GM12865 (cell line): ENCODE results near the gene JKAMP.

ENCODE experiments used
- DNase-seq: peaks from one replicate; pipeline ENCODE4 v3.0.0; 2010; ENCODE audit warnings: low read depth
- H3K4me3 ChIP-seq: 2 replicates; pipeline ENCODE4 v1.5.1; 2011; ENCODE audit warnings: mild to moderate bottlenecking, low read depth, low read length, control low read depth
- TF ChIP-seq, protein P1 (sequence below): IDR thresholded peaks from 2 replicates; pipeline ENCODE4 v1.5.1; 2011; ENCODE audit warnings: low read length, control low read depth, low read depth, inconsistent platforms; ENCODE audit not compliant: insufficient read depth; ENCODE audit errors: missing control alignments

Gene JKAMP

DNA sequence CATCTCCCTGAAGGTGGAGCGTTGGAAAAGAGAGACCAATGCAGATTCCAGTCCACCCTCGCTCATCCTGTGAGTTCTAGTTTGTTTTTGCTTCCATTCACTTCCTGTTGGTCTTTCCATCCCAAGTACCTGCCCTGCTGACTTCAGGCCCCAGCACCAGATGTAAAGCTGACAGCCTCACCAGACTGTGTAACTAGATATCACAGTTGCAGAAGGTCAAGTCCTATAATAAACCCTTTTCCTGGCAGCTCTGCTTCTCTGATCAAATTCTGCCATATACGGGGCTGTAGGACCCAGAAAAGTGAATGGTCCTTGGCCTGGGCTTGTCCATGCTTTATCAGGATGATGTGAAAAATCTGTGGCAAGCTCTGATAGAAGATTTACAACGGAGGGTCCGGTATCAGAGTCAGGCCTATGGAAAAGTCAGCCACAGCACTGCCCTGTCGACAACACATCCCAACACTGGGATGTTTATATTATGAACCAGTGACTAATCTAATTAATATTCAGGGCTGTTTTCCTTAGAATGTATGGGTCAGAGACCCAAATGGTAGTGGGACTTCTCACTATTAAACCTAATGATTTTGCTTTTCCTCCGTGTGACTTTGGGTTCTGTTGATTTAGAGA, 50.2 kb downstream of the JKAMP start:
- no peak for DNase-seq
- TF ChIP-seq, protein P1, sequence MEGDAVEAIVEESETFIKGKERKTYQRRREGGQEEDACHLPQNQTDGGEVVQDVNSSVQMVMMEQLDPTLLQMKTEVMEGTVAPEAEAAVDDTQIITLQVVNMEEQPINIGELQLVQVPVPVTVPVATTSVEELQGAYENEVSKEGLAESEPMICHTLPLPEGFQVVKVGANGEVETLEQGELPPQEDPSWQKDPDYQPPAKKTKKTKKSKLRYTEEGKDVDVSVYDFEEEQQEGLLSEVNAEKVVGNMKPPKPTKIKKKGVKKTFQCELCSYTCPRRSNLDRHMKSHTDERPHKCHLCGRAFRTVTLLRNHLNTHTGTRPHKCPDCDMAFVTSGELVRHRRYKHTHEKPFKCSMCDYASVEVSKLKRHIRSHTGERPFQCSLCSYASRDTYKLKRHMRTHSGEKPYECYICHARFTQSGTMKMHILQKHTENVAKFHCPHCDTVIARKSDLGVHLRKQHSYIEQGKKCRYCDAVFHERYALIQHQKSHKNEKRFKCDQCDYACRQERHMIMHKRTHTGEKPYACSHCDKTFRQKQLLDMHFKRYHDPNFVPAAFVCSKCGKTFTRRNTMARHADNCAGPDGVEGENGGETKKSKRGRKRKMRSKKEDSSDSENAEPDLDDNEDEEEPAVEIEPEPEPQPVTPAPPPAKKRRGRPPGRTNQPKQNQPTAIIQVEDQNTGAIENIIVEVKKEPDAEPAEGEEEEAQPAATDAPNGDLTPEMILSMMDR: no peak
- no peak overlapping the region for H3K4me3 ChIP-seq

DNA sequence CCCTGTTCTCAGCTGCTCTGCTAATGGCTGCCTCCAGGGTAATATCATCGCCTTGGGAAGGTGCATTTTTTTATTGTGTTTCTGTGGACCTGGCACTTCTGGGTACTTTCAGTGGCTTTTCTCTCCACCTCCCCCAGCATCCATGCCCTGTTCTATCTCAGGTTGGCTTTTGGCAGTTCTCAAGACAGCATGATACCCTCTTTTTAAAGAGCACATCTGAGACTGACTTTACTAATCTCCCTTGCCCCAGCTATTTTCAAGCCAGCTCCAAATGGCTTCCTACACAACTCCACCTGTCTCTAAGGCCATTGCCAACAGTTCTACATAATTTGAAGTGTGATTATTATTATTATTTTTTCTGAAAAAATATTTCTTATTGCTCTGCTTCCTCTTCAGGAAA, 53.2 kb downstream of the JKAMP start:
- DNase-seq: no peak
- no peak overlapping the region for H3K4me3 ChIP-seq
- TF ChIP-seq, protein P1: no peak

DNA sequence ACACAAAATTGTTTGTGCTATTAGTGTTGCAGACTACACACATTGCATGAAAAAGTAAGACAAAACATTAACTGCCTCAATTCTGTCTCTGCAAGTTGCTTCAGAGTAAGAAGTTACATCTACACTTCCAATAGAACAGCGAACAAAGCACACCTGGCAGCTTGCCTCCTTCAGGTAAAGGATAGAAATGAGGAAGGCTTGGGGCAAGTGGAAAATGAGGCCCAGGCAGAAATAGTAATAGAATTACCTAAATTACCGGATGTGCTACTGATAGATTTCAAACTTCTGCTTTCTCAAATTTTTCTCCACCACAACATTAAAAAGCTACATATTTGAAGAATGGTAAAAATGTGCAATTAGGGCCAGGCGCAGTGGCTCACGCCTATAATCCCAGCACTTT, 54.6 kb downstream of the JKAMP start:
- no peak for DNase-seq
- H3K4me3 ChIP-seq: no peak overlapping the region
- TF ChIP-seq, protein P1: no peak

DNA sequence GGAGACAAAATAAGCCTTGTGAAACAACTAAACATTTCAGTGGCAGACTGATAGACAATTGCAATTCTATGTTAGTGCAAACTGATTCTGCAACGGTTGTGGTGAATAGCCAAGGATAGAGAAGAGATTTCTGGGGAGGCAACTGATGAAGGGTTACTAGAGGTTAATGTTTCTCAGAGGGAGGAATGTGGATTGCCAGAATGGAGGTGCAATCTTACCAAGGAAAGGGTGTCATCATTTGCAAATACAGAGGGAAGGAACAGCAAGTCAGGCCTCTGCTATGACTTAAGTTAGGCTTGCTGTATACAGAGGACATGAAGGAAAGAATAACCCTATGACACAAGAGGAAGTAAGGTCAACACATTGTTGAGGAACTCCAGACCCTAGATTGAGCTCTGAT, 56.5 kb downstream of the JKAMP start:
- DNase-seq: no peak
- no peak overlapping the region for H3K4me3 ChIP-seq
- TF ChIP-seq, protein P1: no peak

DNA sequence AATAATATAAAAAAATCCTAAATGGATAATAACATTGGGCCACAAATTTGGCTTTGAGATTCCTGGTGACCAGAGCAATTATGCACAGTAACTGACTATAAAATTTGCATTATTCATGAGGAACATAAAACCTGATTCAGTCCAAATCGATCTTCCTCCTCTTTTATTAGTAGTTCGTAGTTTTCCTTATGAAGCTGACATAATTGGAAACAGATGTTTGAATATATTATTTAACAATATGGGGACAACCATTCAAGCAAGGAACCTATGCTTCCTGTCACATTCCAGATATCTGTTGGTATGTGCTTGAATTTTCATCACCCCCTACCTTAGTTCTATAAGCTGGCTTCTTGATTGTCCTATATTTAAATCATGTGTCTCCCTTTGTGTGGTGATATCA, 57.4 kb downstream of the JKAMP start:
- TF ChIP-seq, protein P1: no peak
- no peak for DNase-seq
- H3K4me3 ChIP-seq: no peak overlapping the region

DNA sequence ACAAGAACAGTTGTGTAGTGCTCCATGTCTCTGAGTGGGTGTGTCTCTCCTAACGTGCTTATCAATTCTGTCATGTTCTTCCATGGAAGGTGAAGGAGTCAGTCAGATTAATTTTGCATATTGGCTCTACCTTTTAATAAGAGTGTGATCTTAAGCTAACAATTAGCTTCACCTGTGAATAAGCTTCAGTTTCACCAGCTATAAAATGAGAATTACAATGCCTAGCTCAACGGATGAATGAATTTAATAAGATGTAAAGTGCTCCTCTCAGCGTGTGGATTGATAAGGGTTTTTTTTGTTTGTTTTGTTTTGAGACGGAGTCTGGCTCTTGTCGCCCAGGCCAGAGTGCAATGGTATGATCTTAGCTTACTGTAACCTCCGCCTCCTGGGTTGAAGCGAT, 59.6 kb downstream of the JKAMP start:
- no peak overlapping the region for H3K4me3 ChIP-seq
- TF ChIP-seq, protein P1: no peak
- no peak for DNase-seq

DNA sequence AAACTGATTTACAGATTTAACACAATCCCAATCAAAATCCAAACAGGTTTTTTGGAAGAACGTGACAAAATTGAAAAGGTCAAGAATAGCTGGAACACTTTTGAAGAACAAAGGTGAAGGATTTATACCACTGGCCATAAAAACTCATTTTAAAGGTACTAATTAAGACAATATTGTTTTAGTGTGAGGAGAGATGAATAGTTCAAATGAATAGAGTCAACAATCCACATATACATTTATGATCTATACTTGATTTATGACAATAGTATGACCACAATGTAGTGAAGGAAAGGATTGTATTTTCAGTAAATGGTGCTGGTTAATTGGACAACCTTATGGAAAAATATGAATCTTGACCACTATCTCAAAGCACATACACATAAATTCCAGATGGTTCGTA, 63.0 kb downstream of the JKAMP start:
- TF ChIP-seq, protein P1: no peak
- no peak for DNase-seq

More for the DNA sequence above, 63.0 kb downstream of the JKAMP start:
- H3K4me3 ChIP-seq: no peak overlapping the region
